Fibroblast of skin of right quadriceps (primary cell): ENCODE results near the gene WIPF2.

Source experiments
- DNase-seq: peaks from one replicate; pipeline ENCODE4 v3.0.0-alpha.2; 2013

Gene WIPF2

DNA sequence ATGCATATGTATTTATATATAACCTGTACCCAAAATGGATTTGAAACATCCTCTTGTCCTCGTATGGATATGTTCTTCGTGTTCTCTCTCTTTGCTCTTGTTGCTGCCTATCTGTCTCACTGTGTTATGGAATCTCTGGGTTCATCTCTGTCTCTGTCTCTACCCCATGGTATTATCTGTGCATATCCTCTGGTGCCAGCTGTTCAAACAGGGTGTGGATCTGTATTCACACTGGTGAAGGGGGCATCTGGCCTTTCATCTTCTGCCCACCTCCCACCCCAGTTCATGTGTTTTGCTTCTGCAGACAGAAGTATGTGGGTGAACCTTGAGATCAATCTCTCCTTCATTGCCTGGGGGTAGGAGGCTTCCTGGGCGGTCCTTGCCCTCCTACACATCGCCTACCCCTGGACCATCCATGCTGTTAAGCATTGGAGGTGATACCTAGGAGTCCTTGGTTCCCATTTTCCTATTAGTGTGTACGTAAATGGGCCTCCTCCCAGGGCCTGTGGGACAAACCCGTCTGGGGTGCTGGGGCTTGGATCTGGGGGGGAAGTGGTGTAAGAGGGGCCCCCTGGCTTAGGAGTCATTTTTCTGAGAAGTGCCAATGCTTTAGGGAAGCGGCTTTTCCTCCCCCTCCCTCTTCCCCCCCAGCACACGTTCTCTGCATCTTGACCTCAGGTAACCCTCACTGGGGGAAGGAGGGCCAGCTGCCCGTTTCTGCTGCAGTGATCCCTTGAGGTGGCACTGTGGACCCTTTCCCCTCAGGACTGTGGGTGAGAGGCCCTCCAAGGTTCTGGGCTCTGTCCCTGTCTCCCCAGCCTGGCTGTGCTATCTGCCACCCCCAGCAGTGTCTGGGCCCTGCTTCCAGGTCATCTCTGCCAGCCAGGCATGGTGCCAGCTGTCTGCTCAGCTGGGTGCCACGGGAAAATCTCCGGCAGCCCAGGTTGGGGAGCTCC lies 111.0 kb downstream of the WIPF2 start:
- DNase-seq = no peak

DNA sequence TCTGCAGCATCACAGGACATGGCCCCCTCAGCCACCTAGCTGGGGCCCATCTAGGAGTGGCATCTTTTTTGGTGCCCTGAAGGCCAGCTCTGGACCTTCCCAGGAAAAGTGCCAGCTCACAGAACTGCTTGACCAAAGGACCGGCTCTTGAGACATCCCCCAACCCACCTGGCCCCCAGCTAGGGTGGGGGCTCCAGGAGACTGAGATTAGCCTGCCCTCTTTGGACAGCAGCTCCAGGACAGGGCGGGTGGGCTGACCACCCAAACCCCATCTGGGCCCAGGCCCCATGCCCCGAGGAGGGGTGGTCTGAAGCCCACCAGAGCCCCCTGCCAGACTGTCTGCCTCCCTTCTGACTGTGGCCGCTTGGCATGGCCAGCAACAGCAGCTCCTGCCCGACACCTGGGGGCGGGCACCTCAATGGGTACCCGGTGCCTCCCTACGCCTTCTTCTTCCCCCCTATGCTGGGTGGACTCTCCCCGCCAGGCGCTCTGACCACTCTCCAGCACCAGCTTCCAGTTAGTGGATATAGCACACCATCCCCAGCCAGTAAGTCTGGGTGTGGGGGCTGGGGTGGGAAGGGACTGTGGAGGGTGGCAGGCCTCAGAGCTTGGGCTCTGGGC lies 111.9 kb downstream of the WIPF2 start:
- no peak for DNase-seq

DNA sequence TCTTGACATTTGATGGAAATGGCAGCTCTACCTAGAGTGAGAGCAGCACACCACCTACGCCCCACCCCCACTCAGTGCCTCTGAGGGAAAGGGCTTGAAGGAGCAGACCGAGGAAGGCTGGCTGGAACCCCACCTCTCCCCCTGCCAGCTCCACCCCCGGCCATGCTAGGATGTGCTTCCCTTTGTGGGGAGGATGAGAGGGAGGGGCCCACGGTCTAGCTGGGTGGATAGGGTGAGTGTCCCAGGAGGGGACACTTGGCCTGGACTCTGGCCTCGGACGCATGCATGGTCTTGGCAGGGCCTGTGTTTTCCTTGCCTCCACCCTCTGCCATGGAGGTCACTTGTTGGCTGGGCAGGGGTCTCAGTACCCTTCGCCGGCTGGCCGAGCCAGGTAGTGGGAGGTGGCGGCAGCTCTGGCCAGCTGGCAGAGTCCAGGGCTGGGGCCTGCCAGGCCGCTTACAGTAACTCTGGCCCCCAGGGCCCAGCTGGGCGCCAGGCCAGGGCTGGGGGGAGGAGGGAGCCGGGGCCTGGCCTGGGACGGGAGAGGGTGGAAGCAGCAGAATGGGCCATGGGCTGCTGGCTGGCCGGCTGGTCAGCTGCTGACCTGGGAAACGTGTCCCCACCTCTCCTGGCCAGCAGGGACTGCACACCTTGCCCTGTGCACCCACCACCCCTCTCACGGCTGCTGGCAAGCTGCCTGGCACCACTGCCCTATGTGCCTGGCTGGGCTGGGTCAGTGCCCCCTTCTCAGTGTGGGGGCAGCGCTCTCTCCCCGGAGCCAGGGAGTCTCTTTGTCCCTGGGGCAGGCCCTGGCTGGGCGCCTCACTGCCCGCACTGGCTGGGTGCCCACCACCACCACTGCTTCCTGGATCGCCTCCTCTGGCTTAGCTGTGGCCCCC lies 112.9 kb downstream of the WIPF2 start:
- DNase-seq = no peak
